MM.1S (cell line): ENCODE data around the gene OR1L1.

ENCODE experiments used
- EZH2 ChIP-seq: fragments of 300-600 bp; sonication (generic); optimal IDR thresholded peaks from 2 replicates; pipeline ENCODE3; 2017; ENCODE audit warnings: low read depth, mild to moderate bottlenecking, antibody characterized with exemption, low read length, mixed read lengths
- TF ChIP-seq, protein P1 (sequence below): fragments of 300-600 bp; sonication (generic); IDR thresholded peaks from 2 replicates; pipeline ENCODE4 v1.5.1; 2016; ENCODE audit warnings: antibody characterized with exemption, low read length, mixed read lengths

DNA sequence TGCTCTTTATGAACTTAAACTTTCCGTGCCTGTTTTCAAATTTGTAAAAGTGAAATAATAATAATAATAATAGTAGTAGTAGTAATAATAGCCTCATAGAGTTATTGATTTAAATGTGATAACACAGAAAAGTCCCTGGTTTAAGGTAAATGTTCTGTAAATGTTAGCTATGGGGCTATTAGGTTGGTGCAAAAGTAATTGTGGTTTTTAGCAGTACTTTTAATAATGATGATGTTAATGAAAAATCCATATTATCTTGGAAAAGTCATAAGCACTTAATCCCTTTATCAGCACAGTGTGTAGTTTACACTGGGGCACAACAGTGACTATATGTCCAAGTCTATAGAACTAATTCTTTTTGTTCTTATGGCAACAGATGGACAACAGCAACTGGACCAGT lies 47.2 kb upstream of the OR1L1 start, which contains the start of gene OR1Q1:
- TF ChIP-seq, protein P1, sequence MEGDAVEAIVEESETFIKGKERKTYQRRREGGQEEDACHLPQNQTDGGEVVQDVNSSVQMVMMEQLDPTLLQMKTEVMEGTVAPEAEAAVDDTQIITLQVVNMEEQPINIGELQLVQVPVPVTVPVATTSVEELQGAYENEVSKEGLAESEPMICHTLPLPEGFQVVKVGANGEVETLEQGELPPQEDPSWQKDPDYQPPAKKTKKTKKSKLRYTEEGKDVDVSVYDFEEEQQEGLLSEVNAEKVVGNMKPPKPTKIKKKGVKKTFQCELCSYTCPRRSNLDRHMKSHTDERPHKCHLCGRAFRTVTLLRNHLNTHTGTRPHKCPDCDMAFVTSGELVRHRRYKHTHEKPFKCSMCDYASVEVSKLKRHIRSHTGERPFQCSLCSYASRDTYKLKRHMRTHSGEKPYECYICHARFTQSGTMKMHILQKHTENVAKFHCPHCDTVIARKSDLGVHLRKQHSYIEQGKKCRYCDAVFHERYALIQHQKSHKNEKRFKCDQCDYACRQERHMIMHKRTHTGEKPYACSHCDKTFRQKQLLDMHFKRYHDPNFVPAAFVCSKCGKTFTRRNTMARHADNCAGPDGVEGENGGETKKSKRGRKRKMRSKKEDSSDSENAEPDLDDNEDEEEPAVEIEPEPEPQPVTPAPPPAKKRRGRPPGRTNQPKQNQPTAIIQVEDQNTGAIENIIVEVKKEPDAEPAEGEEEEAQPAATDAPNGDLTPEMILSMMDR, result no peak
- no peak for TF ChIP-seq EZH2
